GM21381 (cell line): Measurements from ENCODE around the gene CPAMD8.

ENCODE experiments used
- ATAC-seq: cut with Tn5 transposase; IDR thresholded peaks from one replicate; pipeline ENCODE4 v1.9.1; 2021; ENCODE audit warnings: mild to moderate bottlenecking, moderate library complexity; ENCODE audit not compliant: unreplicated experiment

CPAMD8 gene

DNA sequence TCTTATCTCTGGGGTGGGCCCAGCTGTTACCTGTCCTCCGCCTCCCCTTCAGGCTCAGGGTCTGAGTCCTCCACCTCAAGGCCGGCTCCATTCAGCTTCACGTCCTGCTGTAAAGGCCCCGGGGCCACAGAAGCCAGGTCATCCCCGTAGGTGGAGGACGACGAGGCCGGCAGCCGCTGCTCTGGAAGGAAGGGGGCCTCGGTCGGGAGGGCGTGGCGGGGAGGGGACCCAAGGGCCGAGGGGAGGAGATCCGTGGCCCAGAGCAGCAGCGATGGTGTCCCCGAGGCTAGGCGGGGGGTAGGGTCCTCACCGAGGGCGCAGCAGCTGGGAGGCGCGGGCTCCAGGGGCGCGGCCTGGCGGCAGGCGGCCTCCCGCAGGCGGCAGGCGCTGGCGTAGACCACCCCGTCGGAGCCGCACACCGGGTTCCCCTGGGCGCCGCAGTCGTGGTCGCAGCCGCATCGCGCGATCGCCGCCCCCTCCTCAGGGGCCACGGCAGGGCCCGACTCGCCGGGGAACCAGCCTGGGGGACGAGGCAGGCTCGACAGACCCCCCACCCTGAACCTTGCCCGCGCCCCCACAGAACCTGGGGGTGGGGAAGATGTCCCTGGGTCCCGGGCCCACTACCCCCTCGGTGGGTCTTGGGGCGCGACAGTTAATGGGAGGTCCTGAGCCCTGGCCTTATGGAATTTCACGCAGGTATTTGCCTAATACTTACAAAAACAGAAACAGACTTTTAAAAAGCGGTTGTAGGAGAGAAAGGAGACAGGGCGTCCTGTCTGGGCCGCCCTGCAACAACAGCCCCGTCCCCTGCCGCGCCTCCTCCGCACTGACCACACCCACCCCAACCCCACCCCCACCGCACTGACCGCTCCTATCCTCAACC, 130.2 kb downstream of the CPAMD8 start:
- peak; percentile 32 for ATAC-seq

DNA sequence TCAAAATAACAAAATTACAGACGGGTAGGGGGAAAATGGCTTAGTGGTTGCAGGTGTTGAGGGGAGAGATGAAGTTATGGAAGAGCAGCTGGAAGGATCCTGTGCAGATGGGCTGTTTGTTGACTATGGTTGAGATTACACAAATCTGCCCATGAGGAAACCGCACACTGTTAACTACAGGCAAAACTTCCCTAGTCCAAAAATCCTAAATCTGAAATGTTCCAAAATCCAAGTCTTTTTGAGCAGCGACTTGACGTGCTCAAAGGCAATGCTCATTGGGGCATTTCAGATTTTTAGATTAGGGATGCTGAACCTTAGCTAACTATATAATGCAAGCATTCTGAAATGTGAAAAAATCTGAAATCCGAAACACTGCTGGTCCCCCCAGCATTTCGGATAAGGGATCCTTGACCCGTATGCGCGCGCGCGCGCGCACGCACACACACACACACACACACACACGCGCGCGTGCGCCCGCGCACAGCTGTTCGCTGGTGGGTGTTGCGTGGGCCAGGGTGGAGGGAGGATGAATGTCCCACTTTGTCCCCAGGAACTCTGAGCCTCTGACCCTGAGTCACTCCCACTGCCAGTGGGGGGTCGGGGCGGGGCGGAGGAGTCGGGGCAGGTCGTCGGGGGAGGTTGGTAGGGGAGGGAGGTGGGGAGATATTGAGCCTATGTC, 131.0 kb downstream of the CPAMD8 start:
- no peak for ATAC-seq

DNA sequence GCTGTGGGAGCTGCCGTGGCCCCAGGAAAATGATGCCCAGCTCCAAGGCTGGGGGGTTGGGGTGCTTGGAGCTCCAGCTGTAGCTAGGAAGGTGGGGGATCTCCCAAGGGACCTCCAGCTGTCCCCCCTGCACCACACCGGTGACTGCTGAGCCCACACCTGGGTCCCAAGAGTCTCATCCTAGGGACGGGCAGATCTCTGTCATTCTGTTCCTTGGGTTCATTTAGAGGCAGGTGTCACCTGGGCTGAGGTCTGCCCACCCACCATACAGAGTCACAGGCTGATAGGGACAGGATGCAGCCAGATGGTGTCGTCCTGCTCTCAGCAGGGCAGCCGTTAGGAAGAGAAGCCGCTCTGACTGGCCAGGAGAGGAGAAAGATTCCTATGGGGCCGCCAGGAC, 132.5 kb downstream of the CPAMD8 start:
- ATAC-seq: no peak

DNA sequence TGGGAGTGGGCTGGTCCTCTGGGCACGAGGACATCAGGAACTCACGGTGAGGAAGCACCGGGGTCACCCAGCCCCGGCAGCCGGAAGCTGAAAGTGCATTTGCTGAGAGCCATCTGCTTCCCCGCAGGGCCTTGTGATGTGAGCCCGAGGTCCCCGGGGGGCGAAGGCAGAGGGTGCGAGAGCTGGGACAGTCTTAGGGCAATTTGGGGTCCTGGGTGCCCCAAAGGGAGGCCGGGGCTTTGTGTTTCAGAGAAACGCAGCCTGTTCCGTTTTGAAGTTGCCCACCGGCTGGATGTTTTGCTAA, 133.0 kb downstream of the CPAMD8 start:
- ATAC-seq: no peak

DNA sequence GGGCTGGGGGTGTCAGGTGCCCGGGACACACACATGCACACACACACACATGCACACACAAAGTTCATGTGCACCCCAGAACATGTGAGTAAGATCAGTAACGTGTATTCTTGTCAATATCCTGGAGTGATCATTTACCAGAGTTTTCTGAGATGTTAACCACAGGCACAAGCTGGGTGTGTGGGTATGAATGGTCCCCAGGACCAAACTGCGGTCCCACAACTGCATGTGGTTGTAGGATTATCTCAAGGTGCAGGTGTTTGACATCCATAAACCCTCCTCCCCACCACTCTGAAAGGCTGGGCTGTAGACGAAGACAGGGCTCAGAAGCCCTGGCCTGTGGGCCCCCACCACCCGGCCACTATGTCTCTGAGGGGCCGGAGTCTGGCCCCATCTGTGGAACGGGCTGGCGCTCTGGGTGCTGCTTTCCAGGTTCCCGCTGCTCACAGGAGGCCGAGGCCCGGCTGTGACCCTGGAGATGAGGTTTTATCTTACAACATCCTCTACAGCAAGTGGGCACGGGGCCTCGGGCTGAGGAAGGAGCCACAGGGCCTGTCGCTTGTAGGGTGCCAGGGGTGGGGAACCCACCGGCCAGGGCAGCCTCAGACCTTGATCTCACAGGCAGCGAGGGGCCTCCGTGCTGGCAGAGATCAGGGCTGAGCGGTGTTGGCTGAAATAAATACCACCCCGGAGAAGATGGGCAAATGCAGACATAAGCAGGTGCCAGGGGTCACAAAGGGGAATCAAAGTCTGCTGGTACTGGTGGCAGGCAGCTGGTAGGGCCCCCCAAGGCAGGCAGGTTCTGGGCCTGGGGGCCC, 133.5 kb downstream of the CPAMD8 start:
- no peak for ATAC-seq

DNA sequence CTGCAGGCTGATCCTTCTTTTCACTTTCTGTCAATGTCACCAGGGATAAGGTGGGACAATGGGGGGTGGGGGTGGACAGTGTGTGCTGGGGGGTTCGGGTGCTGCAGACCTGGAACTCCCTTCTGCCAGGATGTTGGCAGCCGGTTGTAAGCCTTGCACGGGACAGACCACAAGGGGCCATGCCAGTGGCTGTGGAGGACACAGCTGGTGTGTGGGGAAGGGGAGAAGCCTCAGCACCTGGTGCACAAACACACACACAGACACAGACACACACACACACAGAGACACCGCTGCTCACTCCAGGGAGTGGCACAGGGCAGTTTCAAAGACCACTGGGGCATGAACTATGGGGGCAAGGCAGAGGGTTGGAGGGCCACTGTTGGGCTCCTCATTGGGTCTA, 134.2 kb downstream of the CPAMD8 start:
- ATAC-seq: no peak

DNA sequence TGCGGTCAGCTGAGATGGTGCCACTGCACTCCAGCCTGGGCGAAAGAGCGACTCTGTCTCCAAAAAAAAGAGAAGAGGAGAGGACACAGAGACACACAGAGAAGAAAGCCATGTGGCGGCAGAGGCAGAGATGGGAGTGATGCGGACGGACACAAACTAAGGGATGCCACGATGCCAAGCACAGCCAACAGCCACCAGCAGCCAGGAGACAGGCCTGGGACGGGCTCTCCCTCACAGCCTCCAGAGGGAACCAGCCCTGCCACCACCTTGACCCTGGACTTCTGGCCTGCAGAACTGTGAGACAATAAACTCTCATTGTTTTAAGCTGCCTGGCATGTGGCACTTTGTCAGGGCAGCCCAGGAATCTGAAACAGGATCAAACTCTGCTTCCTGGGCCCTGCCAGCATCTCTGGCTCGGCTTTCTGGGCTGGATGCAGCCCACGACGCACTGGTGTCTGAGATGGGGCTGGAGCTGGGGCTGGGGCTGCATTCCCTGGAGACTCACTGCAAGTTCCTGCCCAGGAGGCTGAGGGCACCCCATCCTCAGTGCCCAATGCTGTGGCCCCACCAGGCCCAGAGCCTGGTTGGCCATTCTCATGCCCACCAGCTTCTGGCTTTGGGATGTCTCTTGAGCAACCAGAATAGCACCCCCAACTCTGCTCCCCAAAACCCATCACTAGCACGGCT, 134.8 kb downstream of the CPAMD8 start:
- ATAC-seq: no peak

DNA sequence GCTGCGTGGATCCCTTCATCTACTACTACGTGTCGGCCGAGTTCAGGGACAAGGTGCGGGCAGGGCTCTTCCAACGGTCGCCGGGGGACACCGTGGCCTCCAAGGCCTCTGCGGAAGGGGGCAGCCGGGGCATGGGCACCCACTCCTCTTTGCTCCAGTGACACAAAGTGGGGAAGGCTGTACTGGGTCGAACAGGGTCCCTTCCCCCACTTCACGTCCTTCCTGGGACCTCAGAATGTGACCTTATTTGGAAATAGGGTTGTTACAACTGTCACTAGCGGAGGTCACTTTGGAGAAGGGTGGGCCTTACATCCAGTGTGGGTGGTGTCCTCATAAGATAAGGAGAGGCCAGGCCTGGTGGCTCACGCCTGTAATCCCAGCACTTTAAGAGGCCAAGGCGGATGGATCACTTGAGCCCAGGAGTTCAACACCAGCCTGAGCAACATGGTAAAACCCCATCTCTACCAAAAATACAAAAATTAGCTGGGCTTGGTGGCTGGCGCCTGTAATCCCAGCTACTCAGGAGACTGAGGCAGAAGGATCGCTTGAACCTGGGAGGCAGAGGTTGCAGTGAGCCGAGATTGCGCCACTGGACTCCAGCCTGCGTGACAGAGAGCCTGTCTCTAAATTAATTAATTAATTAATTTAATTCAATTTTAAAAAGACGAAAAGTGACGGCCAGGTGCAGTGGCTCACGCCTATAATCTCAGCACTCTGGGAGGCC, 136.0 kb downstream of the CPAMD8 start:
- no peak for ATAC-seq

DNA sequence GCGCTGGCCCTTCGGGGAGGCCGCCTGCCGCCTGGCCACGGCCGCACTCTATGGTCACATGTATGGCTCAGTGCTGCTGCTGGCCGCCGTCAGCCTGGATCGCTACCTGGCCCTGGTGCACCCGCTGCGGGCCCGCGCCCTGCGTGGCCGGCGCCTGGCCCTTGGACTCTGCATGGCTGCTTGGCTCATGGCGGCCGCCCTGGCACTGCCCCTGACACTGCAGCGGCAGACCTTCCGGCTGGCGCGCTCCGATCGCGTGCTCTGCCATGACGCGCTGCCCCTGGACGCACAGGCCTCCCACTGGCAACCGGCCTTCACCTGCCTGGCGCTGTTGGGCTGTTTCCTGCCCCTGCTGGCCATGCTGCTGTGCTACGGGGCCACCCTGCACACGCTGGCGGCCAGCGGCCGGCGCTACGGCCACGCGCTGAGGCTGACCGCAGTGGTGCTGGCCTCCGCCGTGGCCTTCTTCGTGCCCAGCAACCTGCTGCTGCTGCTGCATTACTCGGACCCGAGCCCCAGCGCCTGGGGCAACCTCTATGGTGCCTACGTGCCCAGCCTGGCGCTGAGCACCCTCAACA, 136.6 kb downstream of the CPAMD8 start:
- no peak for ATAC-seq

DNA sequence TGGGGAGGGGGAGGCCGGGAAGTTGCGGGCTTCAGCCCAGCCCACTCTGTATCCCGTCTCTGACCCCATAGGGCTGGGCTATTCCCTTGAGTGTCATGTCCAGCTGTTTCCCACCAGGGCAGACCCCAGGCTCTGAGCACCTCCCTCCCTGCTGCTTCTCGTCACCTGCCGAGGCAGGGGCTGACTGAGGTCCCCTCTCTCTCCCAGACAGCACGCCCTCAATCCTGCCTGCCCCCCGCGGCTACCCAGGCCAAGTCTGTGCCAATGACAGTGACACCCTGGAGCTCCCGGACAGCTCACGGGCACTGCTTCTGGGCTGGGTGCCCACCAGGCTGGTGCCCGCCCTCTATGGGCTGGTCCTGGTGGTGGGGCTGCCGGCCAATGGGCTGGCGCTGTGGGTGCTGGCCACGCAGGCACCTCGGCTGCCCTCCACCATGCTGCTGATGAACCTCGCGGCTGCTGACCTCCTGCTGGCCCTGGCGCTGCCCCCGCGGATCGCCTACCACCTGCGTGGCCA, 137.2 kb downstream of the CPAMD8 start:
- ATAC-seq: no peak

DNA sequence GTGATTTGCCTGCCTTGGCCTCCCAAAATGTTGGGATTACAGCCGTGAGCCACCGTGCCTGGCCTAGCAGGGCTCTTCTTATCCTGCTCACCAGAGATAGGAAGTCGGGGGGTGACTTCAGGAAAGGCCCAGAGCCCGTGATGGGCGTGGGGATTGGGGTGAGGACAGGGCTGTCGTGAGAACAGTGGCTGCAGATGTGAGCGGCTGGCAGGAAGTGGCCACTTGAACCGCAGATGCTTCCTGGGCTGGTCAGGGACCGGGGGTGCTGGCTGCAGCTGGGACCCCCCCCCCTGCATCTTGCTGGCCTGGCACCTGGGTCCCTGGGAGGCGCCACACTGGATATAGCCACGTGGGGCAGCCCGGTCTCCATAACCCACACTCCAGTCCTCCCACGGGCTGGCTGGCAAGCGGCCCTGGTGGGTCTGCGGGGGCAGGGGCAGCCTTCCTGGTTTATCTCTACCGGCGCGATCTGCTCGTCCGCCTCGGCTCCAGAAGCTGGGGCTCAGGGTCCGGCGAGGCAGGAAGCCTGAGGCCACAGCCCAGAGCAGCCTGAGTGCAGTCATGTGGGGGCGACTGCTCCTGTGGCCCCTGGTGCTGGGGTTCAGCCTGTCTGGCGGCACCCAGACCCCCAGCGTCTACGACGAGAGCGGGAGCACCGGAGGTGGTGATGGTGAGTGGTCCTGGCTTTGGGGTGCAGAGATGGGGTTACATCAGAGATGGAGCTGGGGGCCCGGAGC, 137.8 kb downstream of the CPAMD8 start, which contains the start of gene F2RL3:
F2RL3 (plus strand) TSS at position 371 of the 737 bp plus-strand sequence; CDS start at position 562, 191 bp downstream.
- peak; percentile 44 for ATAC-seq

DNA sequence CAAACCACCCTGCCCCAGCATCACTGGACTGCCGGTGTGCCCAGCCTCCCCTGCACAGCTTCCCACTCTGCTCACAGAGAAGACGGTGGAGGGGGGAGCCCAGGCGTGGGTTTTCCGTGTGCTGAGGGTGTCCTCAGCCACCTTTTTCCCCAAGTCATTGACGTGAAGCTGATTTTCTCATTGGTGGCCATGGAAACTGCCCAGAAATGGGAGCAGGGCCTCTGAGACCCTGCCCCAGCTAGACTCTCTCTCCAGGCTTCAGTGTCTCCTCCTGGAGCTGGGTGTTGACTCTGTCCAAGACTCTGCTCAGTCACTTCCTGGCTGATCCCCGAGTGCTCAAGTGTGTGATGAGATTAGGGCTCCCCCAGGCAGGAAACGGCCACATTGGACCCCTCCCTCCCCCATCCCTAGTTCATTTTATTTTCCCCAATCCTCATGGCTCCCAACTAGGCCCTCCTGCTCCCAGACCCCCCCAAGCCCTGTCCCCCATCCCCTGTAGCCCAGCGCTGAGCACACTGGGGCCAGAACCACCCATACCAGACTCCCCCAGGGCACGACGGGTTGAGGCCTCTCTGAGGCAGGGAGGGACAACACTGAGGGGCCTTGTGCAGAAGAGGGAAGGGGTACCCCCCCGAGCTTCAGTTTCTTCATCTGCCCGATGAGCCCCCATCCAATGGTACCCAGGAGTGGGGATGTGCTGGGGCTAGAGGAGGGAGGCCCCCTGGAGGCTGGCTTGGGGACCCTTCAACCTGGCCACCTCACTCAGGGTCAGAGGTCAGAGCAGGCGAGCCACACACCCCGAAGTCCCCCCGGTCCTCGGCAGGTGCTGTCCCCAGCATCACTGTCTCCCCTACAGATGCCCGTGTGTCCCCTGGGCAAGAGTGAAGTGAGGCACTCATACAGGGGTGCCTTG, 139.0 kb downstream of the CPAMD8 start:
- ATAC-seq: no peak

DNA sequence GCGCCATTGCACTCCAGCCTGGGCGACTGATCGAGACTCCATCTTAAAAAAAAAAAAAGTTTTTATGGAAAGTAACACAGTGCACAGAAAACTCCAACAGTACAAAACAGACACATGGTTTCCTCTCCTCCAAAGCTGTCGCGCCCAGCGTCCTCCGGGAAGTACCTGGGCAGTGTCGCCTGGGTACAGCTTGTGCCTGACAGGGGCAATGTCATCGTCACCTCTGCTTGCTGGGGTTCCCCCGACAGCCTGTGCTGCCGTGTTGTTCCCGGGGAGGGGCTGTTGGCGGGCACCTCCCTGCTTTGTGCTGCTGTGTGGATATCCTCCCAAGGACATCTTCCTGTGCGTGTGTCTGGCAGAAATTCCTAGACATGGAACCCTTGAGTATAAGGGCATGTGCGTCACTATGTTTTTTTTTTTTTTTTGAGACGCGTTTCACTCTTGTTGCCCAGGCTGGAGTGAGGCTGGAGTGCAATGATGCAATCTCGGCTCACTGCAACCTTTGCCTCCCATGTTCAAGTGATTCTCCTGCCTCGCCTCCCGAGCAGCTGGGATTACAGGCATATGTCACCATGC, 140.2 kb downstream of the CPAMD8 start:
- no peak for ATAC-seq

DNA sequence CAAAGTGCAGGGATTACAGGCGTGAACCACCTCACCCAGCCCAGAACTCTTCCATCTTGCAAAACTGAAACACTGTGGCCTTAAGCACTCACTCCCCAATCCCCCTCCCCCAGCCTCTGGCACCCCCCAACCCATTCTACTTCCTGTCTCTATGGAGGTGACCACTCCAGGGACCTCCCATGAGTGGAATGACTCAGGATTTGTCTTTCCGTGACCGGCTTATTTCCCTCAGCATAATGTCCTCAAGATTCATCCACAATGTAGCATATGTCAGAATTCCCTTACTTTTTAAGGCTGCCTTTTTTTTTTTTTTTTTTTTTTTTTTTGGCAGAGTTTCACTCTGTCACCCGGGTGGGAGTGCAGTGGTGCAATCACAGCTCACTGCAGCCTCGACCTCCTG, 141.4 kb downstream of the CPAMD8 start:
- no peak for ATAC-seq

DNA sequence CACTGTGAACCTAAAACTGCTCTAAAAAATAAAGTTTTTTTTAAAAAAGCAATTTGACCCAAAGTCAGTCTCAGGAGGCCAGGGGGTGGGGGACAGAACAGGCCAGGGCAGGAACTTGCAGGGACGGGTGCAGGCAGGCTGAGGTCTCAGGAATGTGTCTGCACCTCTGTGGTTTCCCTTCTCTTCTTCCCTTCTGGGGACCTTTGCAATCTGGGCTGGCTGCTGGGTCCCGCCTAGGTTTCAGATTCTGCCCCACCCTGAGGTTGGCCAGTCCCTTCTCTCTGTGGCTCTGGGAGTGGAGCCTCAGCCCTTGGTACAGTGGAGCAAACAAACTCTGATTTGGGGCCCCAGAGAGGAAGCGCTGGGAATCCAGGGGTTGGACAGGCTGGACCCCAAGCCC, 143.1 kb downstream of the CPAMD8 start:
- ATAC-seq: no peak

DNA sequence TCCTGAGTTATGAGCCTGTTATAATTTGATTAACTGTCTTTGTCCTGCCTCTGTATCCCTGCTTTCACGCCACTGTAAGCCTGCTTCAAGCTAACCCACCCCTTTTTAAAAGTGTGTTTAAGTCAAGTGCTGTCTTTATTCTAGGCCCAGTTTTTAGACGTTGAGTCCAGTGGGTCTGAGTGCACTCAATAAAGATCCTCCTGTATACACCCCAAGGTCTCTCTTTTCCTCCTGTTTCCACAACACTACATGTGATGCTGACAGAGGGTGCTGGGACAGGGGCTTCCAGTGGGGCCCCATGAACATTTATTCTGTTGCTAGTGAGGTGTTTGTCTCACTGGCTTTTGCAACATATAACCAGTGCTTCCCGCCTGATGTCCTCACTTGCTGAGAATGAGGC, 144.5 kb downstream of the CPAMD8 start:
- no peak for ATAC-seq

DNA sequence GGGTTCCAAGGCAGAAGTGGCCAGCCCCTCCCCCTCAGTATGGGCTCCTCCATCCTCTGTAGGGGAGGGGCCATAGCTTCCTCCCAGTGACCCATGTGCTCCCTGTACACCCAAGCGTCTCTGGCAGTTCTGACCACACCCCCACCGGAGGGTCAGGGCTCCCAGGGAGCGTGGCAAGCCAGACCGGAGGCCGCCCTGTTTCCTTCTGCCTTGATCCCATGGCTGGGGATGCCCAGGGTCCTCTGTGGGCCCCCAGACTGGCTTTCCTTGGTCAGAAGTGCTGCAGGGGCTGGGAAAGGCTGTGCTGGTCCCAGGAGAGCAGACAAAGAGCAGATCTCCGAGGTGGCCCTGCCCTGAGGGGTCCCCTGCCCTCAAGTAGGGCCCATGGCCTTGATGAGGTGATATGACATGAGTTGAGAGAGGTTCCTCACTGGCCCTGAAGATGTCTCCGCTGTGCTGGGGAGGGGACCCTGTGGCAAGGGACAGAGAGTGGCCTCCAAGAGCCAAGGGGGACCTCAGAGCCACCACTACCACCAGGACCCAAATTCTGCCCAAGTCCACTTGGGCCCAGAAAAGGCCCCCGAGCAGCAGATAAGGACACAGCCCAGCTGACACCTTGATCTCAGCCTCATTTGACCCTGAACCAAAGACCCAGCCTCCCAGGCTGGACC, 145.6 kb downstream of the CPAMD8 start:
- ATAC-seq: no peak
